HK-2 (cell line): ENCODE data around the gene SV2B.
A peak's percentile ranks its signal among the peaks of the same experiment; 100 is the strongest.

Experiments
- DNase-seq: peaks from one replicate; pipeline ENCODE4 v3.0.0-alpha.2; 2018; ENCODE audit not compliant: unreplicated experiment

The SV2B gene

GRCh38 chr15:91228890-91229289 is 128.8 kb downstream of the SV2B start:
- DNase-seq, result no peak

GRCh38 chr15:91231703-91232102 is 131.6 kb downstream of the SV2B start:
- DNase-seq, result no peak

GRCh38 chr15:91234759-91235158 is 134.7 kb downstream of the SV2B start:
- DNase-seq, result no peak

- no peak for DNase-seq
These were observed 135.3 kb downstream of the SV2B start for GRCh38 chr15:91235376-91235775.

- no peak for DNase-seq
These were observed 137.4 kb downstream of the SV2B start for GRCh38 chr15:91237445-91237844.

GRCh38 chr15:91238644-91239425 is 138.8 kb downstream of the SV2B start:
- no peak for DNase-seq

GRCh38 chr15:91243826-91244225 is 143.8 kb downstream of the SV2B start:
- DNase-seq, result no peak

GRCh38 chr15:91244919-91245318 is 144.9 kb downstream of the SV2B start:
- no peak for DNase-seq

- no peak for DNase-seq
These were observed 146.9 kb downstream of the SV2B start for GRCh38 chr15:91246998-91247397.

- no peak for DNase-seq
These were observed 149.5 kb downstream of the SV2B start for GRCh38 chr15:91249591-91249990.

- no peak for DNase-seq
These were observed 152.3 kb downstream of the SV2B start for GRCh38 chr15:91252322-91252721.

- DNase-seq, result no peak
These were observed 152.7 kb downstream of the SV2B start for GRCh38 chr15:91252756-91253155.

GRCh38 chr15:91253605-91254004 is 153.5 kb downstream of the SV2B start:
- DNase-seq, result no peak

GRCh38 chr15:91254766-91255165 is 154.7 kb downstream of the SV2B start:
- no peak for DNase-seq

- DNase-seq, result no peak
These were observed 155.7 kb downstream of the SV2B start for GRCh38 chr15:91255670-91256192.

- DNase-seq, result no peak
These were observed 157.8 kb downstream of the SV2B start for GRCh38 chr15:91257746-91258414.

GRCh38 chr15:91258415-91258759 is 158.3 kb downstream of the SV2B start:
- no peak for DNase-seq

- DNase-seq, result no peak
These were observed 159.0 kb downstream of the SV2B start for GRCh38 chr15:91259077-91259476.

GRCh38 chr15:91261345-91261744 is 161.3 kb downstream of the SV2B start:
- DNase-seq, result no peak

GRCh38 chr15:91263632-91264531 is 163.8 kb downstream of the SV2B start:
- DNase-seq, result peak; percentile 8

- no peak for DNase-seq
These were observed 164.7 kb downstream of the SV2B start for GRCh38 chr15:91264651-91265351.
